ENCODE results near the gene FANCC.

FANCC gene

GRCh38 chr9:95062596-95063065 is 254.9 kb downstream of the FANCC start:
- Histone ChIP-seq H3K36me3 (ENCODE audit: insufficient read depth, low read length) (peaks cover 27% of the 10 kb centered on the region), H3K4me1 (ENCODE audit: insufficient read depth, low read length) (peaks cover 7% of the 10 kb centered on the region), H3K4me3 (ENCODE audit: low read length) (no peak overlapping the region), H3K27me3 (ENCODE audit: insufficient read depth, low read length) (no peaks in the 10 kb centered on the region), H3K9me3 (ENCODE audit: low read length) (no peaks in the 10 kb centered on the region), H2AFZ (ENCODE audit: low read depth, low read length) (no peak overlapping the region)

GRCh38 chr9:95061916-95062595 is 255.5 kb downstream of the FANCC start:
- no peak overlapping the region for H3K4me3 ChIP-seq (ENCODE audit: low read length)
- H3K4me1 ChIP-seq (ENCODE audit: insufficient read depth, low read length): peaks cover 9% of the 10 kb centered on the region
- peaks cover 27% of the 10 kb centered on the region for H3K36me3 ChIP-seq (ENCODE audit: insufficient read depth, low read length)
- no peak overlapping the region for H2AFZ ChIP-seq (ENCODE audit: low read depth, low read length)
- H3K9me3 ChIP-seq (ENCODE audit: low read length): no peaks in the 10 kb centered on the region
- H3K27me3 ChIP-seq (ENCODE audit: insufficient read depth, low read length): no peaks in the 10 kb centered on the region

GRCh38 chr9:95060916-95061315 is 256.6 kb downstream of the FANCC start:
- Histone ChIP-seq H3K36me3 (ENCODE audit: insufficient read depth, low read length) (peaks cover 26% of the 10 kb centered on the region), H3K27me3 (ENCODE audit: insufficient read depth, low read length) (no peaks in the 10 kb centered on the region)

GRCh38 chr9:95060234-95060633 is 257.3 kb downstream of the FANCC start:
- Histone ChIP-seq H3K36me3 (ENCODE audit: insufficient read depth, low read length) (peaks cover 21% of the 10 kb centered on the region), H3K4me1 (ENCODE audit: insufficient read depth, low read length) (peaks cover 27% of the 10 kb centered on the region), H3K9me3 (ENCODE audit: low read length) (no peaks in the 10 kb centered on the region)

More at GRCh38 chr9:95060916-95061315, 256.6 kb downstream of the FANCC start:
- Histone ChIP-seq H3K4me3 (ENCODE audit: low read length) (no peak overlapping the region), H2AFZ (ENCODE audit: low read depth, low read length) (no peak overlapping the region), H3K4me1 (ENCODE audit: insufficient read depth, low read length) (peaks cover 20% of the 10 kb centered on the region), H3K9me3 (ENCODE audit: low read length) (no peaks in the 10 kb centered on the region)

GRCh38 chr9:95058795-95059386 is 258.6 kb downstream of the FANCC start:
- Histone ChIP-seq H3K4me1 (ENCODE audit: insufficient read depth, low read length) (peaks cover 40% of the 10 kb centered on the region), H3K9me3 (ENCODE audit: low read length) (no peaks in the 10 kb centered on the region), H3K27me3 (ENCODE audit: insufficient read depth, low read length) (no peaks in the 10 kb centered on the region), H3K4me3 (ENCODE audit: low read length) (no peak overlapping the region), H2AFZ (ENCODE audit: low read depth, low read length) (no peak overlapping the region), H3K36me3 (ENCODE audit: insufficient read depth, low read length) (peaks cover 21% of the 10 kb centered on the region)

More at GRCh38 chr9:95060234-95060633, 257.3 kb downstream of the FANCC start:
- Histone ChIP-seq H2AFZ (ENCODE audit: low read depth, low read length) (no peak overlapping the region), H3K4me3 (ENCODE audit: low read length) (no peak overlapping the region), H3K27me3 (ENCODE audit: insufficient read depth, low read length) (no peaks in the 10 kb centered on the region)

GRCh38 chr9:95058121-95058785 is 259.3 kb downstream of the FANCC start:
- no peak overlapping the region for H2AFZ ChIP-seq (ENCODE audit: low read depth, low read length)
- H3K27me3 ChIP-seq (ENCODE audit: insufficient read depth, low read length): no peaks in the 10 kb centered on the region
- no peaks in the 10 kb centered on the region for H3K9me3 ChIP-seq (ENCODE audit: low read length)
- H3K4me1 ChIP-seq (ENCODE audit: insufficient read depth, low read length): peaks cover 40% of the 10 kb centered on the region
- no peak overlapping the region for H3K4me3 ChIP-seq (ENCODE audit: low read length)
- peaks cover 17% of the 10 kb centered on the region for H3K36me3 ChIP-seq (ENCODE audit: insufficient read depth, low read length)

GRCh38 chr9:95057101-95057500 is 260.4 kb downstream of the FANCC start:
- H3K4me3 ChIP-seq (ENCODE audit: low read length): no peak overlapping the region
- H3K4me1 ChIP-seq (ENCODE audit: insufficient read depth, low read length): peaks cover 40% of the 10 kb centered on the region
- H3K9me3 ChIP-seq (ENCODE audit: low read length): no peaks in the 10 kb centered on the region
- peaks cover 9% of the 10 kb centered on the region for H3K36me3 ChIP-seq (ENCODE audit: insufficient read depth, low read length)
- no peak overlapping the region for H2AFZ ChIP-seq (ENCODE audit: low read depth, low read length)
- H3K27me3 ChIP-seq (ENCODE audit: insufficient read depth, low read length): no peaks in the 10 kb centered on the region

- H3K36me3 ChIP-seq (ENCODE audit: insufficient read depth, low read length): peaks cover 2% of the 10 kb centered on the region
- peaks cover 40% of the 10 kb centered on the region for H3K4me1 ChIP-seq (ENCODE audit: insufficient read depth, low read length)
- no peaks in the 10 kb centered on the region for H3K27me3 ChIP-seq (ENCODE audit: insufficient read depth, low read length)
- no peaks in the 10 kb centered on the region for H3K9me3 ChIP-seq (ENCODE audit: low read length)
- H2AFZ ChIP-seq (ENCODE audit: low read depth, low read length): no peak overlapping the region
- peak overlapping the region; percentile 28 for H3K4me3 ChIP-seq (ENCODE audit: low read length)
These were observed 261.5 kb downstream of the FANCC start for GRCh38 chr9:95055851-95056551.

- Histone ChIP-seq H2AFZ (ENCODE audit: low read depth, low read length) (no peak overlapping the region), H3K27me3 (ENCODE audit: insufficient read depth, low read length) (no peaks in the 10 kb centered on the region), H3K36me3 (ENCODE audit: insufficient read depth, low read length) (no peaks in the 10 kb centered on the region), H3K9me3 (ENCODE audit: low read length) (no peaks in the 10 kb centered on the region), H3K4me3 (ENCODE audit: low read length) (peak overlapping the region; percentile 28), H3K4me1 (ENCODE audit: insufficient read depth, low read length) (peaks cover 40% of the 10 kb centered on the region)
These were observed 262.1 kb downstream of the FANCC start for GRCh38 chr9:95055334-95055850.

- Histone ChIP-seq H3K36me3 (ENCODE audit: insufficient read depth, low read length) (no peaks in the 10 kb centered on the region), H3K4me1 (ENCODE audit: insufficient read depth, low read length) (peaks cover 43% of the 10 kb centered on the region), H3K4me3 (ENCODE audit: low read length) (no peak overlapping the region), H2AFZ (ENCODE audit: low read depth, low read length) (no peak overlapping the region), H3K9me3 (ENCODE audit: low read length) (no peaks in the 10 kb centered on the region), H3K27me3 (ENCODE audit: insufficient read depth, low read length) (no peaks in the 10 kb centered on the region)
These were observed 263.6 kb downstream of the FANCC start for GRCh38 chr9:95053611-95054570.

- peaks cover 3% of the 10 kb centered on the region for H3K36me3 ChIP-seq (ENCODE audit: insufficient read depth, low read length)
- H2AFZ ChIP-seq (ENCODE audit: low read depth, low read length): no peak overlapping the region
- no peaks in the 10 kb centered on the region for H3K27me3 ChIP-seq (ENCODE audit: insufficient read depth, low read length)
- H3K9me3 ChIP-seq (ENCODE audit: low read length): peaks cover 5% of the 10 kb centered on the region
- no peak overlapping the region for H3K4me3 ChIP-seq (ENCODE audit: low read length)
- H3K4me1 ChIP-seq (ENCODE audit: insufficient read depth, low read length): peaks cover 15% of the 10 kb centered on the region
These were observed 267.7 kb downstream of the FANCC start for GRCh38 chr9:95049761-95050160.
